Activated T-helper 1 cell treated with Interleukin-2 at 50 U/mL for 16 hours (primary cell): ENCODE data around the gene RAP1B.

Source experiments
- DNase-seq: peaks from one replicate; pipeline ENCODE4 v3.0.0-alpha.2; 2020; ENCODE audit warnings: low read depth

RAP1B gene

DNA sequence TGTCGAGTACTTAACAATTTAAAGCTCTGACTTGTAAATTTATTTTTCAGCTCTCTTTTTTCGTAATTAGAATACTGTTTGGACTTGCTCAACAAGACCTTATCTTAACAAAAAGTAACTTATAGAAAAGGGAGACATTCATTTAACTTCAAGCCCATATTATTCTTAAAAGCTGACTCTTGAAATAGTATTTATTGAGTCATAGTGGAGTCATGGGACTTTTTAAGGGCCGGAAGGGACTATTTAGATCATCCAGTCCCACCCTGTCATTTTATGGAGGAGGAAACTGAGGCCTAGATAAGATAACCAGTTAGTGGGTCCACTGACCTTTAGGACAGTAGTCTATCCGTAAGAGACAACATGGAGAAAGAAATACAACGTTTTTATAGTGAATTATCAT, 1.5 kb downstream of the RAP1B start:
- no peak for DNase-seq

DNA sequence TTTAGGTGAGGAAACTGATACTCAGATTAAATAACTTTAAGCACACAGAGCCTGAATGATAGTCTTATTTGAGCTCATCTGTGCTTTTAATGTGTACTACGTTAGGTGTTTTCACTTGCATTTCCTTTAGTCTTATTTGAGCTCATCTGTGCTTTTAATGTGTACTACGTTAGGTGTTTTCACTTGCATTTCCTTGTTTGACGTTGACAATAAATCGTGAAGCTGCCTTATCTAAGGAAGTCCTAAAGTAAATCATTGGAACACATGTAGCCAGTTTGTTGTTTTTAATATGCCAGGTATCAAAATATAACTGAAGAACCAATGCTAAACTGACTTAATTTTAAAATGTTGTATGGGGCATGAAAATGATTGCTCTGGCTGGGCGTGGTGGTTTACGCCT, 2.0 kb downstream of the RAP1B start:
- DNase-seq, result no peak

DNA sequence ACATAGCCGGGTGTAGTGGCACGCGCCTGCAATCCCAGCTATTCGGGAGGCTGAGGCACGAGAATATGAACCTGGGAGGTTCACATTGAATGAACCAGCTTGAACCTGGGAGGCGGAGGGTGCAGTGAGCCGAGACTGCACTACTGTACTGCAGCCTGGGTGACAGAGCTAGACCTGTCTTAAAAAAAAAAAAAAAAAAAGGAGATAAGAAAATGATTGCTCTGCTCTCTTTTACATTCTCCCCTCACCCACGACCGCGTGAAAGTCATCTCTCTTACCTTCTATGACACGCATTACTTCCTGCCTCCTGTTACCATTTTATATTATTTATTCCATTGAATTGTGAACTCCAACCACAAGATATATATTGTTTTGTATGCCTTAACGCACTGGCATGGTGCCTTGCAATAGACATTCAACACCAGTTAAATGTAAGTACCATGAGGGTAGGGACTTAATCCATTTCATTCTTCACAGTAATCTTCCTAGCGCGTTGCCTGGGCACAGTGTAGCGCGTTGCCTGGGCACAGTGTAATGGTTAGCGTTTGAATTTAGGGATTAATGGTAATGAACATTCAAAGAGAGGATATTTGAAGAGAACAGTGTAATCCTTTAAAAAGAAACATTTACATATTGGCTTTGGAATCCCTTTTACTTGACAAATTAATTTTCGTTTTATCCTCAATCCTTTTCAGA, 2.7 kb downstream of the RAP1B start:
- peak; percentile 7 for DNase-seq

DNA sequence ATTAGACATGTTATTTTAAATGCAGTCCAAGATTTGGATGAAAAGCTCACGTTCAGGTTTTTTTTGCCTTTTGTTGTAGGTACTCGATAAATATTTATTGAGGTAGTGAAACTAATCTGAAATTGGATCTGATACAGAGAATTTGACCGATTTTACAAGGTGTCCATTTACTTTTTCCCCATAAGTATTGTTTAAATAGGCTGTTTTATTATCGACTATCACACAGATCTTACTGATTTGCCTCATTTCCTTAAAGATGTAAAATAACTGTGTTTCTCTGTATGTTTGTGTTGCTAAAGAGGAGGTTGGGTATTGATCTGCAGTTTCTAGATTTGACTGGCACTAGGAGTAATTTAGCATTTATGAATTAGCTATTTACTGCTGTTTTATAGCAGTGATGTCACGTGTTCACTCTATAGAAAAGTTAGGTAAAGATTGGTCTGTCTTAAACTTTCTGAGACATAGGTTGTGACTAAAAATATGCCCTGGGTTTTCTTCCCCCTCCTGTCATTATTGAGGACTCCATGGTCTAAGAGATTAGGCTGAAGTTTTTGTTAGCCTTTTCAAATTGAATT, 3.5 kb downstream of the RAP1B start:
- no peak for DNase-seq

GRCh38 chr12:68614769-68615168, 4.1 kb downstream of the RAP1B start:
- no peak for DNase-seq

- no peak for DNase-seq
Measured at GRCh38 chr12:68617160-68617926, 6.6 kb downstream of the RAP1B start.

DNA sequence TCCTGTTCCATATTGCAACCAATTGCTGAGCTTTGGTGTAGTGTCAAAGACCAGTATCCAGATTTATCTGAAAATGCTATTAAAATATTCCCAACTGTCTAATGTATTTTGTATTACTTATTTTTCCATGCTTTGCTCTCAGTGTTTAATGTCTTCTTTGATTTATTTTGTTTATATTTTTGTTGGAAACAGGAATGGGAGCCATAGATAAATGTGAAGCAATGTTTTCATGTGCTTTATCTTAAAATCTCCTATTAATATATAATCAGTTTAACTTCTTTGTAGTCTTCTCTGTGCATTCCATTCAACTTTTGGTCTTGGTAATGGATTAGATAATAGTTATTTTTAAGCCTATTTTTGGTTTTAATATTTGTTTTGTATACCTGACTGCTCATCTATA, 8.8 kb downstream of the RAP1B start:
- DNase-seq, result no peak

GRCh38 chr12:68620519-68621471, 10.1 kb downstream of the RAP1B start:
- DNase-seq, result no peak

DNA sequence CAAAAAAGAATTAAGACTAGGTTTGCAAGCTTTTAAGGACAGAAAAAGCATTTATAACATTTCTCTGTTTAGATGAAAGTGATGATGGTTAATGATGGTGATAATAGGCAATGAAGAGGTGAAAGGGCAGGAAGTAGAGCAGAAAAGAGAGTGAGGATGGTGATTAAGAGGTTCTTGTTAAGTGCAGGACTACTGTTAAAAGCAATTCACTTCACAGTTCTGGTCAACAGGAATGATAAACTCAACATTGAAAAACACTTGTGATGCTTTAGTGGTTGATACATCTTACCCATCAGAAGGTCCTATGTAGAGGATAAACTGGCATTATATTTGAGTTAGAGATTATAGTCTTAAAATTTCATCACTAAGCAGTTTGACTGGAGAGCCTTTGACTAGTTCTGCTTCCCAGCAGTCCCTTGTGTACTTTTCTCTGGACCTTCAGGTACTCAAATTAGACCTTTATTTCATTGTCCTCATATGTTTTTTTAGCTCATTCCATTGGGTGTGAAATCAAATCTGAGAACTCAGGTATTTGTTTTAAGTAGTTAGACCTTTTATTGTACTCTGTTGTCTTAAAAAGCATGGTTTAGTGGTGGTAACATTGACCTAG, 10.9 kb downstream of the RAP1B start:
- no peak for DNase-seq

DNA sequence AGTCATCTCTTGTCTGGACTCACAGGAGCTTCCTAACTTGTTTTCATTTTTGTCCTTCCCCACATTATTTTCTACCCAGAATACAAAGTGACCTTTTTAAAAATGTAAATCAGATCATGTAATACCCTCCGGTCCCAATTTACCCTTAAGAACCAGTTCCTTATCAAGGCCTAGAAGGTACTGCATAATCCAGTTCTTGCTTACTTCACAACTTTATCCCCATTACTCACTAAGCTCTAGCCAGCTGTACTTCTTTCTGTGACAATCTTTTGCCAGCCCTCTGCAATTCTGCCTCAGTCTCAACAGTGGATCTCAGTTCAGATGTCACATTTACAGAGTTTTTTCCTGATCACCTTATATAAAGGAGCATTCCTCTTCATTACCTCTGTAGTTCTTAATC, 11.6 kb downstream of the RAP1B start:
- no peak for DNase-seq

- DNase-seq, result no peak
Measured at GRCh38 chr12:68623059-68623458, 12.4 kb downstream of the RAP1B start.

- DNase-seq, result no peak
Measured at GRCh38 chr12:68623984-68624383, 13.3 kb downstream of the RAP1B start.

DNA sequence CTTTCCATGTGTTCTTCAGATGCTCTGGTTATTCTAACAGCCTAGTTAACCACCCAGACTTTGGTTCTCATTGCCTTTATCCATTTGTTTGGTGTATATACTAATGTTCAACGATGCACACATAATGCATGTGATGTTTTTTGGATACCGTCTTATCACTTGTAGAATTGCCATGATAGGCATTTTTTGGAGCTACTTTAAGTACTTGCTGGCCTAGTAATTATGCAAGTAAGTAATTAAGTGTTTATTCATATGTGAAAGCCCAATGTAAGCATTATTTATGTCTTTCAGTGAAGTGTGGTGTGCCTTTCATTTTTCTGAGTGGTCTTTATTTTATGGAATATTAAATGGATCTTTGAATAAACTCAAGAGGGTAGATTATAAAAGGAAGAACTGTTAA, 14.2 kb downstream of the RAP1B start:
- no peak for DNase-seq

- no peak for DNase-seq
Measured at GRCh38 chr12:68627673-68628319, 17.1 kb downstream of the RAP1B start.

GRCh38 chr12:68628698-68629097, 18.0 kb downstream of the RAP1B start:
- no peak for DNase-seq

GRCh38 chr12:68630050-68630449, 19.4 kb downstream of the RAP1B start:
- no peak for DNase-seq

GRCh38 chr12:68630598-68630997, 19.9 kb downstream of the RAP1B start:
- no peak for DNase-seq

- no peak for DNase-seq
Measured at GRCh38 chr12:68631227-68631626, 20.5 kb downstream of the RAP1B start.

GRCh38 chr12:68632486-68632885, 21.8 kb downstream of the RAP1B start:
- DNase-seq, result no peak

DNA sequence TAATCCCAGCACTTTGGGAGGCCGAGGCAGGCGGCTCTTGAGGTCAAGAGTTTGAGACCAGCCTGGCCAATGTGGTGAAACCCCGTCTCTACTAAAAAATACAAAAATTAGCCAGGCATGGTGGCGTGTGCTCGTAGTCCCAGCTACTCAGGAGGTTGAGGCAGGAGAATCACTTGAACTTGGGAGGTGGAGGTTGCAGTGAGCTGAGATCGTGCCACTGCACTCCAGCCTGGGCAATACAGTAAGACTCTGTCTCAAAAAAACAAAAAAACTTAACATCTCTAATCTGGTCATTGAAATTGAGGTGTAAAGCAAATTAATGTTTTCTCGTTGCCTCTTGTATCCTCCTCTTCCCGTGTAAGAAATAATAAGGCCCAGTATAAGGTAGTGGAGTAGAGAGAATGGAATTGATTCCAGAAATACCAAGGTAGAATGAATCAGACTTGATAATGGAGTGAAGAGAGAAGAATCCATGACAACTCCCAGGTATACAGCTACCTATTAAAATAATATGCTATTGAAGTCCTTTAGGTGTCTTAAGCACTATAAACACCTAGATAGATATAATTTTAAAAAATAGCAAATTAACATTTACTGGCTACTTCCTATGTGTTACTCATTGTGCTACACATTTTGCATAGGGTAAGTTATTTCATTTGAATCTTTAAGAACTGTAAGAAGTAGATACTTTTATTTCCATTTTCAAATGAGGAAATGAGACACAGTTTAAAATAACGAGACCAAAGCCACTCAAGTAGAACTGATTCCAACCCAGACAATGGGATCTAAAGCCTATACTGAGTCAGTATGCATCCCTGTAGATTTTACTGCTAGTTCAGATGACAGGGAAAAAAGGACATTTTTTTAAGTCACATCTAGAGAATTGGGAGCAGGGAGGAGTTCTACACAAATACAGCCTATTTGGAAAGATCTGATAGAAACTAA, 23.2 kb downstream of the RAP1B start:
- DNase-seq, result no peak
